Caki2 (cell line): ENCODE data around the gene TMC1. TPM values are rescaled to one million over a fixed set of nuclear protein-coding genes. Genes with fewer than 3 reads are reported as not detected.
A peak's percentile ranks its signal among the peaks of the same experiment; 100 is the strongest.
"Not testable (repeated sequence)": the region's sequence is repeated elsewhere in the genome, so short reads cannot be mapped to it uniquely, and the experiment has no call there.

Experiments used
- DNase-seq: peaks from one replicate; pipeline ENCODE4 v3.0.0-alpha.2; 2015; ENCODE audit warnings: low read depth
- in situ Hi-C: cut with HindIII; loops from 2 replicates; pipeline ENCODE4 v1.10.0; 2016; ENCODE audit warnings: low sequenced_read_pairs, low pct_unique_long_range_greater_than_20kb, mixed read lengths
- total RNA-seq: library from RNA; depleted of rRNA; stranded (reverse); fragments of >200 nt; shearing (Covaris generic); gene quantifications from 2 replicates; pipeline ENCODE4 v1.2.3, GENCODE V29; 2014; ENCODE audit warnings: low replicate concordance

The TMC1 gene
- total RNA-seq, 1 experiment from 2014 or later, result not detected

GRCh38 chr9:72509635-72510034 is 11.8 kb upstream of the TMC1 start:
- DNase-seq, result no peak
- in situ Hi-C loops, result no loop called here

GRCh38 chr9:72521011-72521410 is 397 bp upstream of the TMC1 start:
- in situ Hi-C loops, result not testable (repeated sequence)

GRCh38 chr9:72524820-72525540 is 3.6 kb downstream of the TMC1 start:
- peak; percentile 97 for DNase-seq
- in situ Hi-C loops, result no loop called here

More at GRCh38 chr9:72521011-72521410, 397 bp upstream of the TMC1 start:
- DNase-seq, result not testable (repeated sequence)

GRCh38 chr9:72526901-72527800 is 5.7 kb downstream of the TMC1 start:
- peak; percentile 97 for DNase-seq
- in situ Hi-C loops, result no loop called here

- DNase-seq, result no peak
- in situ Hi-C loops, result no loop called here
These were observed 6.4 kb downstream of the TMC1 start for GRCh38 chr9:72527801-72528195.

- in situ Hi-C loops, result no loop called here
- no peak for DNase-seq
These were observed 8.1 kb downstream of the TMC1 start for GRCh38 chr9:72529531-72529930.

- peak; percentile 83 for DNase-seq
- in situ Hi-C loops, result no loop called here
These were observed 11.9 kb downstream of the TMC1 start for GRCh38 chr9:72533322-72533721.

GRCh38 chr9:72534931-72535330 is 13.5 kb downstream of the TMC1 start:
- in situ Hi-C loops, result no loop called here
- no peak for DNase-seq

- no peak for DNase-seq
- in situ Hi-C loops, result no loop called here
These were observed 15.7 kb downstream of the TMC1 start for GRCh38 chr9:72537011-72537545.

- in situ Hi-C loops, result no loop called here
- no peak for DNase-seq
These were observed 16.3 kb downstream of the TMC1 start for GRCh38 chr9:72537671-72538070.

- in situ Hi-C loops, result no loop called here
- DNase-seq, result no peak
These were observed 17.7 kb downstream of the TMC1 start for GRCh38 chr9:72538921-72539702.

- peak; percentile 65 for DNase-seq
- in situ Hi-C loops, result no loop called here
These were observed 18.5 kb downstream of the TMC1 start for GRCh38 chr9:72539824-72540347.

- peak; percentile 80 for DNase-seq
- in situ Hi-C loops, result no loop called here
These were observed 19.0 kb downstream of the TMC1 start for GRCh38 chr9:72540348-72540873.

GRCh38 chr9:72542537-72542833 is 21.1 kb downstream of the TMC1 start:
- peak; percentile 62 for DNase-seq
- in situ Hi-C loops, result not testable (repeated sequence)

- in situ Hi-C loops, result no loop called here
- DNase-seq, result no peak
These were observed 21.5 kb downstream of the TMC1 start for GRCh38 chr9:72542917-72543316.

- in situ Hi-C loops, result no loop called here
- DNase-seq, result no peak
These were observed 29.9 kb downstream of the TMC1 start for GRCh38 chr9:72551306-72551705.

- in situ Hi-C loops, result no loop called here
- DNase-seq, result no peak
These were observed 30.9 kb downstream of the TMC1 start for GRCh38 chr9:72552356-72552755.

- in situ Hi-C loops, result no loop called here
- DNase-seq, result peak; percentile 92
These were observed 32.8 kb downstream of the TMC1 start for GRCh38 chr9:72554221-72554641.
